ENCODE data around the gene DMBT1.

The DMBT1 gene

DNA sequence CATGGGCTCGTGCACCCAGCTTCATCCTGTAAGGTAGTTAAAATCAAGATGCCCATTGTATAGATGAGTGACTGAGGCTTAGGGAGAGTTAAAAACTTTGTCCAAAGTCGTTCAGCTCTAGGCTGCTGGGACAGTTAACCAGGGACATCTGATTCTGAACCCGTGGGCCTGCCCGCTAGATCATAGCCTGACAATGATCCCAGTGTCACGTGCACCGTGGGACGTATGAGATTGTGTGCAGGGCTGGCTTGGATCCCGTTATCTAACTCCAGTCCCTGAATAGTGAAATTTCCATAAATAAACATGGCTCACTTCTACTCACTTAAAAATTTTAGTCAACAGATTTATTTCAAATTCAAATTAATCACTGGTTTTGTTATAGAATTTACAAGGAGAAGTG lies 114.2 kb downstream of the DMBT1 start:
- no peak for DNase-seq

DNA sequence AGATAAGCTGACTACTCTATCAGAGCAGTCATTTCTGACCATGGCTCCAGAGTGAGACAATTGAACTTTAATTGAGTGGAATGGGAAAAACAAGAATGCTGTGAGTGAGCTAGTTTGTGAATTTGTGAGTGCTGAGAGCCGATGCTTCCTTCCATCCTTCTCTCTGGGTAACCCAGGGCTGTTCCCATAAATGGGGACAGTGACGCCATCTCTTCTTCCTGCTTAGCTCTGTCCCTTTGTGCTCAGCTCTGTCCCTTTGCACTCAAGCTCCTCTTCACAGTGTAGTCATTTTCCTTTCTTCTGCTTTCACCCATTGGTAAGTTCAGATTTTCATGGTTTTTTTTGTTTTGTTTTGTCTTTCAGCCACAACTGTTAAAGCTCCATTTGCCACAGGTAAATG lies 114.7 kb downstream of the DMBT1 start:
- no peak for DNase-seq

DNA sequence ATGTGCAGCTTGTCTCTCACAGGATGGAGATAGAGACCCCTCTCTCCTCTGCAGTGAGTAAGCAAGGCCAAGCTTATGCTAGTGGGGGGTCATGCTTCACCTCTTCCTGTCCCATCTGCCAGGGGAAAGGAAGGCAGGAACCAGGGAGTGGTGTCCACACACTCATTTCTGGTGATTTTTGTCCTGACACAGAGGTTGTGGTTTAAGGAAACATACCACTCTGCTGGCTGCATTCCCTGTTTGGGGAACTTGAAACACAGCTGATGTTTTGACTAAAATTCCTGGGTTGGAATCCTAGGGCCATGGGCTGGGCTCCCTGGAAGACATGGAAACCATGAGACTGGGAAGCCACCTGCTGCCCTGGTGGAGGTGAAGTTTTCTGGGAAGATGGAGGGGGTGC lies 117.7 kb downstream of the DMBT1 start:
- DNase-seq: no peak

DNA sequence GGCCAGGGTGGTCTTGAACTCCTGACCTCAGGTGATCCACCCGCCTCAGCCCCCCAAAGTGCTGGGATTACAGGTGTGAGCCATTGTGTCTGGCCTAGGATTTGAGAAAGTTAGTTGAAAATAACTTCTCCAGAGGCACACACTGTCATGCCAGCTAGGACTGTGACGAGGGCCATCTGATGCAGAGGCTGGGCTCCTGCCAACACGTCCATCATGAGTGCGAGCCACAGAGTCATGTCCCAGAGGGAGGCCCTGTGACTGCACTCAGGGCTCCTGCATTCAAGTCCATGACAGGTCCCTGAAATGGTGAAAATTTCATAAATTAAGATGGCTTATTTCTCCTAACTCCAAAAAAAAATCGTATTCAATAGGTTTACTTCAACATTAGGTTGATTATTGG lies 122.0 kb downstream of the DMBT1 start:
- no peak for DNase-seq

DNA sequence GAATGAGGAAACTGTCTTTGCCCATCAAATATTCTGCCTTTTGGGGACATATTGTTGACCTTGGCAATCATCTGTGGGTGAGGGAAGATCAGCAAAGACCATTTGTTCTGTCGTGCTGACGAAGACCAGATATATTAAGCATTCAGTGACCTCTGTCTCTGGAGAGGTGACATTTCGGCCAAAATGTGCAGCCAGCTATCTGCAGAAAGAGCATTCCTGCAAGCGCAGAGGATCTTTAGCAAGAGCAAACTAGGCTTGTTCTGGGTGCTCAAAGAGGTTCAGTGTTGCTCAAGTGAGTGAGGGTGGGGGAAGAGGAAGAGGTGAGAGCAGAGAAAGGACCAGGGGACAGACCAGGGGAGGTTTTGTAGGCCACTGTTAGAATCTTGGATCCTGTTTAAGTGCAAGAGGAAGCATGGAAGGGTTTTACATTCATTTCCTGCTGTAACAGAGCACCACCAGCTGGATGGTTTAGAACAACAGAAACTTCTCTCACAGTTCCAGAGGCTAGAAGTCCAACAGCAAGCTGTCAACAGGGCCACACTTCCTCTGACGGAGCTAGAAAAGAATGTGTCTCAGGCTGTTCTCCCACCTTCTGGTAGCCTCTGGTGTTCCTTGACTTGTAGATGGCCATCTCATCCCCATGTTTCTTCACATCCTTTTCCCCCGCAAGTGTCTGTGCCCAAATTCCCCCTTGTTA lies 127.9 kb downstream of the DMBT1 start:
- DNase-seq: no peak

DNA sequence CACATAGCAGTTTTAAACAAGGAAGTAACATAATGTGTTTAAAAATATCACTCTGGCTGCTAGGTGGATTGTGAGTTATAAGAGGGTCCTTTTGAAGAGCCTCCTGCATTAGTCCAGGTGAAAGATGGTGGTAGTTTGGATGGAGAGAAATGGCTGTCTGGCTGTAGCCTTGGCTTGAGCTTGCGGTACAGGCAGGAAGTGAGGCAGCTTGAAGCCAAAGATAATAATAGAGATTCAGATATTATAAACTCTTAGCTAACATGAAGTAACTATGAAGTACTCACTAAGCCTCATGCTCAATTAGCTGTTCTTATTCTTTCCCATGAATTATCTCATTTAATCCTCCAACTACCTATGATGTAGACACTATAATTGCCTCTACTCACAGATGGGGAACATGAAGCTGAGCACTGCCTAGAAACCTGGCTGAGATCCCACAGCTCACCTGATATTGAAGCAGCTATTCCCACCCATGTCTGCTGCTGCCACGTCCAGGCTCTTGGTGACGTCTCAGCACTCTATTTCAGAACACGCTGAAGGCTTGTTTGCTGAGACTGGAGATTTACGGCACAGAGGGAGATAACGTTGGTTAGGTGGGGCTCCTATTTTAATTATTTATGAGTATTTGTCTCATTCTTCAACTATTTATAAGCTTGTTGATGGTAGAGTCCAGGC lies 128.7 kb downstream of the DMBT1 start:
- no peak for DNase-seq

DNA sequence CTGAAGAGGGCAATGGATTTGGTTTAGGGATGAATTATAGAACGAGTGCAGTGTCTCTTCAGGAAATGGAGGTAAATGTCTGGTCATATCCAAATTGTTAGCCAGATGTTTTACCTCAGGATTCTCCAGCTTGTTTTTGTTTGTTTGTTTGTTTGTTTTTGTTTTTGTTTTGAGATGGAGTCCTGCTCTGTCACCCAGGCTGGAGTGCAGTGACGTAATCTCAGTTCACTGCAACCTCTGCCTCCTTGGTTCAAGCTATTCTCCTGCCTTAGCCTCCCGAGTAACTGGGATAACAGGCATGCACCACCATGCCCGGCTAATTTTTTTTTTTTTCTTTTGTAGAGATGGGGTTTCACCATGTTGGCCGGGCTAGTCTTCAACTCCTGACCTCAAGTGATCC lies 132.2 kb downstream of the DMBT1 start:
- DNase-seq: no peak
